ENCODE data around the gene CCDC9B.

CCDC9B gene

DNA sequence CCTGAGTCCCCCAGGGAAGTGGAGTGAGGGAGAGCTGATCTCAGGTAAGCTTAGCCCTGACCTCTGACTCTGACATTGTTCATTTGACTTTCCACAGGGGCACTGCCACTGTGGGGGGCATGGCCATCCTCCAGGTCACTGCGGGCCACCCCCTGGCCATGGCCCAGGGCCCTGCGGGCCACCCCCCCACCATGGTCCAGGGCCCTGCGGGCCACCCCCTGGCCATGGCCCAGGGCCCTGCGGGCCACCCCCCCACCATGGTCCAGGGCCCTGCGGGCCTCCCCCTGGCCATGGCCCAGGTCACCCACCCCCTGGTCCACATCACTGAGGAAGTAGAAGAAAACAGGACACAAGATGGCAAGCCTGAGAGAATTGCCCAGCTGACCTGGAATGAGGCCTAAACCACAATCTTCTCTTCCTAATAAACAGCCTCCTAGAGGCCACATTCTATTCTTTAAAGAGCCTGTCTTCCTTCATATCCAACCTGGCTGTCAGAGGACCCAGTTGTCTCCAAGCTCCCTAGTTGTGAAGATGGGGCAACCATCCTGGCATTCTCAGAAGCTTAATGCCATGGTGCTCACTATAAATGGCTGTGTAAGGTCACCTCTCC lies 15.3 kb upstream of the CCDC9B start:
- TF ChIP-seq, protein P1, sequence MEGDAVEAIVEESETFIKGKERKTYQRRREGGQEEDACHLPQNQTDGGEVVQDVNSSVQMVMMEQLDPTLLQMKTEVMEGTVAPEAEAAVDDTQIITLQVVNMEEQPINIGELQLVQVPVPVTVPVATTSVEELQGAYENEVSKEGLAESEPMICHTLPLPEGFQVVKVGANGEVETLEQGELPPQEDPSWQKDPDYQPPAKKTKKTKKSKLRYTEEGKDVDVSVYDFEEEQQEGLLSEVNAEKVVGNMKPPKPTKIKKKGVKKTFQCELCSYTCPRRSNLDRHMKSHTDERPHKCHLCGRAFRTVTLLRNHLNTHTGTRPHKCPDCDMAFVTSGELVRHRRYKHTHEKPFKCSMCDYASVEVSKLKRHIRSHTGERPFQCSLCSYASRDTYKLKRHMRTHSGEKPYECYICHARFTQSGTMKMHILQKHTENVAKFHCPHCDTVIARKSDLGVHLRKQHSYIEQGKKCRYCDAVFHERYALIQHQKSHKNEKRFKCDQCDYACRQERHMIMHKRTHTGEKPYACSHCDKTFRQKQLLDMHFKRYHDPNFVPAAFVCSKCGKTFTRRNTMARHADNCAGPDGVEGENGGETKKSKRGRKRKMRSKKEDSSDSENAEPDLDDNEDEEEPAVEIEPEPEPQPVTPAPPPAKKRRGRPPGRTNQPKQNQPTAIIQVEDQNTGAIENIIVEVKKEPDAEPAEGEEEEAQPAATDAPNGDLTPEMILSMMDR (conservative IDR thresholded peaks at IDR 0.05) = no peak
- H3K27ac ChIP-seq = no peak overlapping the region

DNA sequence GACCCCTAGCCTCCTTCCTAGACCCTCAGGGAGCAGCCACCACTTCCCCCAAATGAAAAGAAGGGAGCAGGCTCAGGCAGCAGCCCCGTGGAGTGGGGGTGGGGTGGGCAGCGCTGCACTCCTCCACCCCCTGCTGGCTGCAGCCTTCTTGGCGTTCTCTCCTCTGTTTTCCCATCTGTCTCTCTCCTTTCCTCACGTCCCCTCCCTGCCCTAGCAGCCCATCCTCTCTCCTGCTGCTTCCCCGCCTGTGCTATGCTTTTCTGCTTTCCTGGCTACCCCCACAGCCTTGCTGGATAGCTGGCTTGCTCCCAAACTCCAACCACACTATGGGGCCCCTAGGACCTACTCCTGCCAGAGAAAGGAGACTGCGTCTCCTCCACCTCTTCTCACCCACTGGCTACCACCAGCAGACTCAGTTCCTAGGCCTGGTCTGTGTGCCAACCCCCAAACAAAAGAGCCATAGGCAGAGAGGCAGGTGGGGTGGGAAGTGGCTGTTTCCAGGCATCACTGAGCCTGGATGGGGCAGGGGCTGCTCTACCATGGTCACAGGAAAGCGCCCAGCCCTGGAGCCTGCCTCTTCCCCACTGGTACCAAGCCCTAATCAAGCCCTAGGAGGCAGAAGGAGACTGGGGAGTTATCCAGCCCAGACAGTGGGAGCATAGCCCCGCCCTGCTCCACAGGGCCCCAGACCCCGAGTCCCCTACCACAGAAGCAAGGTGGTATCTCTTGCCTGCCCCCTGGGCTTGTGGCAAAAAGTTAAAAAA lies 13.9 kb upstream of the CCDC9B start:
- H3K27ac ChIP-seq = peak overlapping the region; percentile 8; the same call in 1 of the 2 replicates
- TF ChIP-seq, protein P1 (conservative IDR thresholded peaks at IDR 0.05) = peak; percentile 20; the same call in 1 of the 2 replicates

DNA sequence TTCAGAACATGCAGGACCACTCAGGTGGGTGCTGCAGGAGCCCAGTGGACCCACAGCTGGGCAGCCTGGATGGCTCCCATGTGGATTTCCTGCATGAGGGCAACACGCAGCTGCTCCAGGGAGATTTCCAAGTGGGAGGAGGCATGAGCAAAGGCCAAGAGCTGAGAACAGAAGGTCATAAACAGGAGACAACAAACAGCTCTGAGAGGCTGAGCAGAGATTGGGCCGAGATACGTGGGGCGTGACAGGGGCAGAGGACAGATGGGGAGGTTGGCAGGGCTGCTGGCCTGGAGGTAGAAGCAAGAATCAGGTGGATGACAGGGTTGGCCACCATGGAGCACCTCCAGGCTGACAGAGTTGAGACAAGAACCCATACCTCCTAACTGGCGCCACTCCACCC lies 13.0 kb upstream of the CCDC9B start:
- TF ChIP-seq, protein P1 (conservative IDR thresholded peaks at IDR 0.05) = no peak
- H3K27ac ChIP-seq = peak overlapping the region; percentile 8; the same call in 1 of the 2 replicates

DNA sequence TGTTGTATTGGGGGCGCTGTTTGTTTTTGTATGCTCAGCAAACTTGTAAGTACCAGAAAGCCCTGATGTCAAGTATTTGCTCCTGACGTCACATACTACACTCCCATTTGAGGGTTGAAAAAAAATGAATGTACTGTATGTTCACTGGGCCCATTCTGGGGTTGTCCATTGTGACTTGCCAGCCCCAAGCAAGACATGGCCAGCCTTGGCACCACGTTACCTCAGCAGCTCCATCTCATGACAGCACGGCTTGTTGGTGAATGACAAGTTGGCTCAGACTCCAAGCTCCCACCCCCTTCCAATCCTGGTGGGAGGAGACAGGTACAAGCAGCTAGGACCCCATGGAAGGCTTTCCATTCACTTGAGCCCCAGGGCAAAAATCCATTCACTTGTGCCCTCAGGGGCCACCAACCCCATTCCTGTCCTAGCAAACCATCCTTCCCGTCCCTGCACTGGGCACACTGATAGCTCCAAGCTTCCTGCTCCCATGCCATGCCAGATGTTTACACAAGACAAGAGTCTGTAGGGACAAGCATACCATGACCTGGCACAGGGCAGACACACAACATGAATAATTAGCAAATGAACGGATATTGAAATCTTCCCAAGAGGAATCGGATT lies 11.7 kb upstream of the CCDC9B start:
- TF ChIP-seq, protein P1 (conservative IDR thresholded peaks at IDR 0.05) = no peak

DNA sequence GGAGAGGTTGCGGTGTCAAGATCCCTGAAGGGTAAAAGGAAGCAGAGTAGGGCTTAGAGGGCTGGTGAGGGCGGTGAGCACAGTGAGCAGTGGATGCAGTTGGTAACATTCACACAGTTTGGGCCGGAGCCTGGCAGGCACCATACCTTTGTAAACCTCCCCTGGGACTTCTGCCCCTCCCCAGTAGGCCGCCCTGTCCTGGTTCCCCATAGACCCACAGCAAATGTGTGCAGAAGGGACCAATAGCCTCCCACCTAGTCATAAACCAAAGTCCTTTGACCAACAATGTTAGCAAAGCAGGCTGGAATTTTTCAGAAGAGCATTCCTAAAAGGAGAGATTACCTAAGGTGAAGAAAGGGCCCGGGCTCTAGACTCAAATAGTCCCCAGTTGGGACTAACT lies 8.4 kb upstream of the CCDC9B start:
- TF ChIP-seq, protein P1 (conservative IDR thresholded peaks at IDR 0.05) = no peak

More for the DNA sequence above, 11.7 kb upstream of the CCDC9B start:
- peak overlapping the region; percentile 8; the same call in 1 of the 2 replicates for H3K27ac ChIP-seq

DNA sequence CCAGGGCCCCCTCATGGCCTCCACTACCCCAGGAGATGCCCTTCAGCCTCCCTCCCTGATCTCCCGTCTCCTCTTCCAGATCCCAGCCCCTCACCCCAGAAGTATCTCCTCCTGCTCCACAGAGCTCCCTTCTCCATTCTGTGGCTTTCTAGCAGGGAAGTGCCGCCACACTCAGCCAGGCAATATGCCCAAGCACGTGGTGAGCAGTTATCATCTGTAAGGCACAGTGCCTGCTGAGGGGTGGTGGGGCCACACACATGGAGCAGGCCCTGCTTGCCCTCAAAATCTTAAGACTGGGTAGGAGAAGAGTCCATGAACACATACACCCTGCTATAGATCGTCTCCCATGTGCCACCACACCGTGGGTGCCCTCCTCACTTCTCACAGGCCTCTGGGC lies 7.7 kb upstream of the CCDC9B start:
- TF ChIP-seq, protein P1 (conservative IDR thresholded peaks at IDR 0.05) = no peak
- H3K27ac ChIP-seq = no peak overlapping the region

More for the DNA sequence above, 8.4 kb upstream of the CCDC9B start:
- no peak overlapping the region for H3K27ac ChIP-seq
